ENCODE data around the gene GALNT18.

- TF ChIP-seq ZFP3 (CRISPR knock-in tag; IDR thresholded peaks at IDR 0.05) (no peak), CREB5 (CRISPR knock-in tag; IDR thresholded peaks at IDR 0.05; ENCODE audit: low read depth) (no peak), ARNTL (CRISPR knock-in tag; IDR thresholded peaks at IDR 0.05; ENCODE audit: borderline replicate concordance, low read depth) (no peak), PATZ1 (CRISPR knock-in tag; IDR thresholded peaks at IDR 0.05; ENCODE audit: borderline replicate concordance) (no peak), TOX (CRISPR knock-in tag; IDR thresholded peaks at IDR 0.05; ENCODE audit: borderline replicate concordance) (no peak), BACH2 (CRISPR knock-in tag; IDR thresholded peaks at IDR 0.05; ENCODE audit: borderline replicate concordance) (no peak), ZNF8 (CRISPR knock-in tag; IDR thresholded peaks at IDR 0.05) (no peak), POU6F1 (CRISPR knock-in tag; IDR thresholded peaks at IDR 0.05; ENCODE audit: borderline replicate concordance, low read depth) (no peak), TSHZ2 (CRISPR knock-in tag; IDR thresholded peaks at IDR 0.05) (no peak), RARB (CRISPR knock-in tag; IDR thresholded peaks at IDR 0.05) (no peak), CSDC2 (CRISPR knock-in tag; IDR thresholded peaks at IDR 0.05) (no peak), PPARA (CRISPR knock-in tag; IDR thresholded peaks at IDR 0.05; ENCODE audit: borderline replicate concordance) (no peak), ZNF70 (CRISPR knock-in tag; IDR thresholded peaks at IDR 0.05) (no peak)
Measured at GRCh38 chr11:11391796-11392463, 229.9 kb downstream of the GALNT18 start.

Data from SK-N-SH treated with all-trans-retinoic acid at 6 μM for 48 hours (cell line).